CD4-positive, CD25-positive, alpha-beta regulatory T cell (primary cell): ENCODE results near the gene TWIST2. TPM values are rescaled to one million over a fixed set of nuclear protein-coding genes. Genes with fewer than 3 reads are reported as not detected.

Experiments used
- ATAC-seq, 2 donors: fragments of 150-1000 bp; cut with Tn5 transposase; one replicate each; pipeline ENCODE4 v1.10.0; 2021; ENCODE audit warnings: low read depth in 2 of 2, moderate number of reproducible peaks in 2 of 2, moderate library complexity in 1 of 2
- DNase-seq, 3 donors: peaks; one replicate each; pipeline versions ENCODE4 v3.0.0 to v3.0.0-alpha.2; 2012 to 2022; ENCODE audit warnings: mixed read lengths in 1 of 3
- H3K27ac ChIP-seq: one replicate; pipeline ENCODE4 v1.7.0; 2013; ENCODE audit warnings: mild to moderate bottlenecking, low read length; ENCODE audit not compliant: insufficient read depth, poor library complexity, severe bottlenecking
- H3K27me3 ChIP-seq: one replicate; pipeline ENCODE4 v1.7.0; 2013; ENCODE audit warnings: low read length; ENCODE audit not compliant: control insufficient read depth, insufficient read depth
- H3K36me3 ChIP-seq: one replicate; pipeline ENCODE4 v1.7.0; 2013; ENCODE audit warnings: mild to moderate bottlenecking, low read length, moderate library complexity; ENCODE audit not compliant: control insufficient read depth, insufficient read depth
- H3K4me1 ChIP-seq: 2 replicates; pipeline ENCODE4 v1.7.0; 2013; ENCODE audit warnings: mild to moderate bottlenecking, low read length; ENCODE audit not compliant: insufficient read depth, control insufficient read depth, poor library complexity, severe bottlenecking
- H3K4me3 ChIP-seq: one replicate; pipeline ENCODE4 v1.7.0; 2013; ENCODE audit warnings: low read depth, mild to moderate bottlenecking, low read length, moderate library complexity
- H3K9me3 ChIP-seq, 2 experiments: 1 replicate in 1 of 2; 2 replicates in 1 of 2; pipeline ENCODE4 v1.7.0; 2013; ENCODE audit warnings: low read length in 2 of 2, mild to moderate bottlenecking in 1 of 2, moderate library complexity in 1 of 2; ENCODE audit not compliant: control insufficient read depth in 2 of 2
- H3K27ac Mint-ChIP-seq, 3 donors: one replicate each; pipeline ENCODE4 v1.8.0; 2020 to 2022; ENCODE audit warnings: mild to moderate bottlenecking in 3 of 3, mixed read lengths in 3 of 3, moderate library complexity in 2 of 3
- H3K27me3 Mint-ChIP-seq: one replicate; pipeline ENCODE4 v1.8.0; 2022; ENCODE audit warnings: mild to moderate bottlenecking, mixed read lengths
- H3K36me3 Mint-ChIP-seq: one replicate; pipeline ENCODE4 v1.8.0; 2020; ENCODE audit warnings: mixed read lengths
- H3K4me1 Mint-ChIP-seq, 4 donors: one replicate each; pipeline ENCODE4 v1.8.0; 2020 to 2022; ENCODE audit warnings: mixed read lengths in 4 of 4, mild to moderate bottlenecking in 1 of 4
- H3K4me3 Mint-ChIP-seq, 4 donors: one replicate each; pipeline ENCODE4 v1.8.0; 2020 to 2022; ENCODE audit warnings: mild to moderate bottlenecking in 4 of 4, mixed read lengths in 4 of 4, moderate library complexity in 3 of 4
- H3K9me3 Mint-ChIP-seq, 7 donors: one replicate each; pipeline ENCODE4 v1.8.0; 2020 to 2022; ENCODE audit warnings: mixed read lengths in 7 of 7, mild to moderate bottlenecking in 3 of 7, moderate library complexity in 2 of 7
- polyA plus RNA-seq, 4 donors: library from polyadenylated mRNA; unstranded; fragments of 300-500 nt; fragmentation: Illumina TruSeq; gene quantifications; one replicate each; pipeline ENCODE4 v1.2.3, GENCODE V29; 2021
- total RNA-seq: library from RNA; stranded (reverse); gene quantifications from one replicate; pipeline ENCODE4 v1.2.3, GENCODE V29; 2022

TWIST2 gene
- total and polyA plus RNA-seq, 5 donors from 2014 or later, result not detected

DNA sequence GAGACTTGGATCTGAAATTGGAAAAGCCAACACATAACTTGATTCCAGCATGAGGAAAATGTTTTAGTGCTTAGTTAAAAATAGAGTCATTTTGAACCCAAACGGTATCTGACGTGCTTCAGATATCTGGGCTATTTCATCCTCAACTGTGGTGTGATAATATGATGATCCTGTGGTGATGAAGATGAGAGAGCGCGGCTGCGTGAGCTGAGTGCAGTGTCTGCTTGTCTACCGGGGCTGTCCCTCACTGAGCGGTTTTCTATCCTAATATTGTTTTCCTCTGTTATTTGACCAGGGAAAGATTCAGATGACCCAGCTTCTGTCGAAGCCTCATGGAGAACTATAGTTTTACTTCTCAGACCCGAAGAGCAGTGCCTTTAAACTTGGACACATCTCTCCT is 5.8 kb downstream of the TWIST2 start:
- Mint-ChIP-seq H3K4me1 (no peaks in the 10 kb centered on the region), H3K27me3 (peaks cover 30% of the 10 kb centered on the region), H3K9me3 (peaks cover 0 to 2% (median 0%) of the 10 kb centered on the region in 7 donors), H3K4me3 (no peak overlapping the region), H3K27ac (no peak overlapping the region), H3K36me3 (no peaks in the 10 kb centered on the region)
- DNase-seq, result no peak
- no peak for ATAC-seq
- no peaks in the 10 kb centered on the region for H3K4me1 ChIP-seq
- no peak overlapping the region for H3K27ac ChIP-seq
- peaks cover 18% of the 10 kb centered on the region for H3K27me3 ChIP-seq
- no peaks in the 10 kb centered on the region for H3K36me3 ChIP-seq
- no peak overlapping the region for H3K4me3 ChIP-seq
- no peaks in the 10 kb centered on the region for H3K9me3 ChIP-seq

DNA sequence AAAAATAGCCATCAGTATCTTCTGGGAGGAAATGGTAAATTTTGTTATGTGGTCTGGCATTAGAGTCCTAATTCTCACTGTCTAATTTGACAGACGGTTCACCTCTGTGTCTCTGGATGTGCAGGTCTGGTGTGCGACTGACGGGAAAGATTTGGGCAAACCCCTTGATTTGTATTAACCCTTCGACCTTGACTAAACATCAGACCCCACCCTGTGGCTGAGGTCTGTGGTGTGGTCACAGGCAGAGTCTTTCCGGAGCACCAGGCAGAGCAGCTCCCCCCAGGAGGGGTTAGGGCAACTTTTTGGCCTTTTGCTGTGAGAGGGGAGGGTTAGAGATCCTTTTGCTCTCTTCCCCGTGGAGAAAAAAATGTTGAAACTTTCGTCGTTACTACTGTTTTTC is 6.4 kb downstream of the TWIST2 start:
- H3K36me3 ChIP-seq, result no peaks in the 10 kb centered on the region
- peaks cover 0 to 2% (median 0%) of the 10 kb centered on the region in 7 donors for H3K9me3 Mint-ChIP-seq
- H3K4me1 ChIP-seq, result no peaks in the 10 kb centered on the region
- peaks cover 26% of the 10 kb centered on the region for H3K27me3 Mint-ChIP-seq
- H3K9me3 ChIP-seq, result no peaks in the 10 kb centered on the region
- DNase-seq (no peak), ATAC-seq (no peak)
- no peaks in the 10 kb centered on the region for H3K4me1 Mint-ChIP-seq
- no peak overlapping the region for H3K4me3 Mint-ChIP-seq
- peaks cover 18% of the 10 kb centered on the region for H3K27me3 ChIP-seq
- no peak overlapping the region for H3K27ac Mint-ChIP-seq
- no peaks in the 10 kb centered on the region for H3K36me3 Mint-ChIP-seq
- H3K4me3 ChIP-seq, result no peak overlapping the region
- no peak overlapping the region for H3K27ac ChIP-seq

DNA sequence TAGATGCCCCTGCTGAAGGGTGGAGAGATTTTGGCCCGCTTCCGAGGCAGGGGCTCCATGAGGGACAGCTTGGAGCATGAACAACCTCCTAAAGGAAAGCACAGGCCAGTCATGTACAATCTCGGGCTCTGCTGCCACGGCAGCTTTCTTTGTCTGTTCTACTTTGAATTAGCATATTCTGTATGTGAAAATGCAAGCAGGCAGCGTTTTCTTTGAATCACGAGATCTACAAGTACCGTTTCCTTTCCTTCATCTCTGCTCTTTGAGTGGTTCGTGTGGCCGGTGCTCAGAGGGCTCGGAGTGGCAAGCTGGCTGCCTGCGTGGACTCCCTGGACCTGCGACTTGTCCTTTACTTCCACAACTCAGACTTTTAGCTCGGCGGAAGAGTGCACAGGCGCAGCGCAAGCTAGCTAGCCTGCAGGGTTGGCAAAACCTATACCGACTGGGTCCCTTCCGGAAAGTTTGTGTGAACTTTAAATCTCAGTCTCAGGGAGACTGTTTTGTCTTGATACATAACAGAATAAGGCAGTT is 6.9 kb downstream of the TWIST2 start:
- Histone ChIP-seq H3K4me1 (no peaks in the 10 kb centered on the region), H3K4me3 (no peak overlapping the region), H3K27ac (no peak overlapping the region), H3K9me3 (no peaks in the 10 kb centered on the region), H3K27me3 (peaks cover 18% of the 10 kb centered on the region), H3K36me3 (no peaks in the 10 kb centered on the region)
- H3K4me3 Mint-ChIP-seq, result no peak overlapping the region
- DNase-seq (no peak), ATAC-seq (no peak)
- H3K9me3 Mint-ChIP-seq, result peaks cover 0 to 2% (median 0%) of the 10 kb centered on the region in 7 donors
- peaks cover 24% of the 10 kb centered on the region for H3K27me3 Mint-ChIP-seq
- no peak overlapping the region for H3K27ac Mint-ChIP-seq
- no peaks in the 10 kb centered on the region for H3K36me3 Mint-ChIP-seq
- H3K4me1 Mint-ChIP-seq, result no peaks in the 10 kb centered on the region

DNA sequence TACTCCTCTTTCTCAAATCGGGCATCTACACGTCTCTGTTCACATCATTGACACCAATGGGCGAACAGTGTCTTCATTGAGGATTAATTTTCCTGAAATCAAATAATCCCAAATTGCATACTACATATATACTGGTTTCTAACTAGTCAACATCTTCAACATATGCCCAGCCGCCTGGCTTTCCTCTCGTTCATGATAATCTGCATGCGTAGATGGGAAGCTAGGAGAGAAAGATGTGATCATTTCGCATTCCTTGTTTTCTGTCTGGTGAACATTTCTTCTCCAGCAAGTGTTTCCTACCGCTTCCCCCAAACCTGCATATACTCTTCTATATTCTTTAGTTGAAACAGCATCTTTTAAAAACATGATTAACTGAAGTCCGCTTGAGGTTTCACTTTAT is 7.4 kb downstream of the TWIST2 start:
- Mint-ChIP-seq H3K27me3 (peaks cover 18% of the 10 kb centered on the region), H3K9me3 (peaks cover 0 to 2% (median 0%) of the 10 kb centered on the region in 7 donors), H3K27ac (no peak overlapping the region), H3K36me3 (no peaks in the 10 kb centered on the region), H3K4me3 (no peak overlapping the region), H3K4me1 (no peaks in the 10 kb centered on the region)
- H3K4me1 ChIP-seq, result no peaks in the 10 kb centered on the region
- peaks cover 16% of the 10 kb centered on the region for H3K27me3 ChIP-seq
- no peak overlapping the region for H3K4me3 ChIP-seq
- no peak overlapping the region for H3K27ac ChIP-seq
- H3K36me3 ChIP-seq, result no peaks in the 10 kb centered on the region
- no peaks in the 10 kb centered on the region for H3K9me3 ChIP-seq
- ATAC-seq, result no peak
- no peak for DNase-seq

DNA sequence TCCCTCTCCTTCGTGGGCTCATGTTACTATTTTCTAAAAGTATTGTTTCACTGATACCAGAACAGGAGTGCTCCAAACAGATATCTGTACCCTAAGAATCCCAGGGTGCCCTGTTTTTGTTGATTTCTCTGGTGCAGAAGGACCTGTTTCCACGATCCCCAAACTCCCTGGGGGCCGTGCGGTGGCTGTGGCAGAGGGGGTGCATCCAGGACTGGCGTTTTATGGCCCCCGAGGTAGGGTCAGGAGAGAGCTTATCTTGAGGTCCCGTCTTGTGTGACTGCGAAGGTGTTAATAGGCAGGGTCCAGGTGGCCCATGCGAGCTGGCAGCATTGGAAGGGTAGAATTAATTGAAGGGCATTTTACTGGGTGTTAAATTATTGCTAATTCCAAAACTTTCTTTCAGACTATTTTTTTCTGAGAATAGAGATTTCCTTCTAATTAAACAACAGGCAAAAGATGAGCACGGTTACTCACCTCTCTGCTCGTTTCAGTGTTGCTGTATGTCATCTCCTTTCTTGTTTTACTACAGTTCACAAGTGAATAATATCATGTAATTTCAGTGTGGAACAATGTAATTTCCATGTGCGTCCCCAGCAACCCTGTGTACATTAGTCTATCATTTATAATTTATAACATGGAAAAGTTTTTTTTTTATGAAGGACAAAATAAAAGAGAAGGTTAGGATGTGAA is 8.2 kb downstream of the TWIST2 start:
- Histone ChIP-seq H3K27me3 (peaks cover 8% of the 10 kb centered on the region), H3K4me1 (no peaks in the 10 kb centered on the region), H3K36me3 (no peaks in the 10 kb centered on the region), H3K4me3 (no peak overlapping the region), H3K27ac (no peak overlapping the region), H3K9me3 (no peaks in the 10 kb centered on the region)
- peak overlapping the region in 1 of 3 donors; percentile 48 for H3K27ac Mint-ChIP-seq
- H3K4me1 Mint-ChIP-seq, result no peaks in the 10 kb centered on the region
- H3K36me3 Mint-ChIP-seq, result no peaks in the 10 kb centered on the region
- H3K9me3 Mint-ChIP-seq, result peaks cover 0 to 2% (median 0%) of the 10 kb centered on the region in 7 donors
- peaks cover 12% of the 10 kb centered on the region for H3K27me3 Mint-ChIP-seq
- H3K4me3 Mint-ChIP-seq, result no peak overlapping the region
- DNase-seq (no peak), ATAC-seq (no peak)

DNA sequence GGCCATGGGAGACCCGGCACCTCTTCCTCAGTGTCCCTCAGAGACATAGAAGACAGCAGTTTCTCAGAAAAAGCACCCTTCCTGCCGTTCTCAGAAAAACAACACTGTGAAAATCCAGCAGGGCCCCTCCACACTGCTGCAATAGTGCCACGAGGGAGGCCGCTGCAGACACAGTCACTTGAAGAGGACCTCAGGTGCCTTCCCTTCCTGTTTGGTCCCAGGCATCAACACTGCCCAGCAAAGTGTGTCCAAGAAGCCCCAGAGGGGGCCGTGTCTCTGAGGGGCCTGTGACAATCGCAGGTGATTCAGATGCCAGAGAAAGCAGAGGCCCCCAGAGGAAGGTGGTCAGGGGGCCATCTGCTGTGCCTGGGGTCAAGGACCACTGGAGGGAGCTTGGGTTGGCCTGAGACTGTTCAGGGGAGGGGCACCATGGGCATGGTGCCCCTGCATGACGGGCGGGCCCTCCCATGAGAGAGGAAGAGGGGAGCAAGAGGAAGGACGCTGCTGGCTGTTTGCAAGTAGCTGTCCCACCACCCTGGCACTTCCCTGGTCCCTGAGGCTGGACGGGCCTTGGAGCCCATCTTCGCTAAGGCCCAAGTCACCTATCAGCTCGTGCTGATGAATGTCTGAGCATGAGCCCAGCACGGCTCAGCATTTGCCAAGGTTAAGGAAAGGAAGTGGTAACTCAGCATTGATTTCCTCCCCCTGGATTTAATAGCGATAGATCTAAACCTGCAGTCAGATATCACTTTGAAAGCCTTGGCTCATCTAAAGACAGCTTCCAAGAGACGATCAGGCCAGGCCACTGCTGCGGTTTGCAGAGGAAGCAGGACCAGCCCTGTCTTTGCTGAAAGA is 9.1 kb downstream of the TWIST2 start:
- no peak for ATAC-seq
- no peaks in the 10 kb centered on the region for H3K4me1 Mint-ChIP-seq
- peaks cover 6% of the 10 kb centered on the region for H3K27me3 Mint-ChIP-seq

DNA sequence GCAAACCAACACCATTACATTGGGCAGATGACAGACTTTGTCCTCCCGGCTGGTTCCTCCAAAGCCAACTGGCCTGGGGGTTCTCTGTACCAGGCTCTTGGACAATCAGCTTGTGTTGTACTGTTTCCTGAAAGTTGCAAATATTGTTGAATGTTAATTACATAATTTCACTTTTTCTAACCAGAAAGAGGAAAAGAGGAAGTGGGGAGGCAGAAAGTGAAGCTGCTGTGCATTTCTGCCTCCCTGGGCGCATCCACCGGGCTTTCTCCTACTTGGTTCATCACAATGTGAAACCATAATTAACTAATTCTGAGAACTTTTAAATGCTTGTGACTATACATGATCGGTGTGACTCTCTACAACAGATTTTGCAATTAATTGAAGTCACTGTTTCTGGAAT is 10.1 kb downstream of the TWIST2 start:
- Mint-ChIP-seq H3K4me3 (no peak overlapping the region), H3K36me3 (no peaks in the 10 kb centered on the region), H3K27ac (no peak overlapping the region), H3K27me3 (peaks cover 5% of the 10 kb centered on the region), H3K9me3 (peaks cover 0 to 2% (median 0%) of the 10 kb centered on the region in 7 donors), H3K4me1 (no peaks in the 10 kb centered on the region)
- no peaks in the 10 kb centered on the region for H3K4me1 ChIP-seq
- H3K36me3 ChIP-seq, result no peaks in the 10 kb centered on the region
- H3K27ac ChIP-seq, result no peak overlapping the region
- H3K9me3 ChIP-seq, result no peaks in the 10 kb centered on the region
- no peak overlapping the region for H3K4me3 ChIP-seq
- DNase-seq (no peak), ATAC-seq (no peak)
- H3K27me3 ChIP-seq, result no peaks in the 10 kb centered on the region

More for the DNA sequence above, 9.1 kb downstream of the TWIST2 start:
- DNase-seq, result no peak
- Mint-ChIP-seq H3K27ac (no peak overlapping the region), H3K36me3 (no peaks in the 10 kb centered on the region), H3K4me3 (no peak overlapping the region), H3K9me3 (peaks cover 0 to 2% (median 0%) of the 10 kb centered on the region in 7 donors)
- H3K4me3 ChIP-seq, result no peak overlapping the region
- H3K36me3 ChIP-seq, result no peaks in the 10 kb centered on the region
- H3K4me1 ChIP-seq, result no peaks in the 10 kb centered on the region
- H3K27me3 ChIP-seq, result peaks cover 5% of the 10 kb centered on the region
- H3K27ac ChIP-seq, result no peak overlapping the region
- no peaks in the 10 kb centered on the region for H3K9me3 ChIP-seq
